PC-3 (cell line): ENCODE results near the gene SLC45A2. TPM values are rescaled to one million over a fixed set of nuclear protein-coding genes. Genes with fewer than 3 reads are reported as not detected.

ENCODE experiments used
- total RNA-seq: library from RNA; depleted of rRNA; stranded (reverse); fragments of >200 nt; gene quantifications from 2 replicates; pipeline ENCODE4 v1.2.3, GENCODE V29; 2014; rRNA removed

Gene SLC45A2
- total RNA-seq, 1 experiment from 2014 or later = not detected

Other genes with a start within 250 kb of the SLC45A2 start
- 0.18 and 3.3 TPM in 2 replicates for gene ADAMTS12, start 92.7 kb downstream of the SLC45A2 start, total RNA-seq
- not detected in 2 replicates for gene RXFP3, start 48.3 kb downstream of the SLC45A2 start, total RNA-seq
- gene AMACR, start 23.4 kb upstream of the SLC45A2 start, total RNA-seq = 12.3 and 12.7 TPM in 2 replicates
- 0.92 and 1.1 TPM in 2 replicates for gene C1QTNF3, start 58.5 kb upstream of the SLC45A2 start, total RNA-seq